Hepatocyte (in vitro differentiated cells): ENCODE data around the gene ANKS6. TPM values are rescaled to one million over a fixed set of nuclear protein-coding genes. Genes with fewer than 3 reads are reported as not detected.

Experiments used
- DNase-seq: peaks from one replicate; pipeline ENCODE4 v3.0.0-alpha.2; 2016; ENCODE audit warnings: low spot score
- H2AFZ ChIP-seq: fragments of 200-600 bp; sonication (generic); 2 replicates; pipeline ENCODE4 v1.6.0; 2016; ENCODE audit warnings: antibody characterized with exemption, mild to moderate bottlenecking
- H3K27ac ChIP-seq: fragments of 200-600 bp; sonication (generic); 2 replicates; pipeline ENCODE4 v1.5.1; 2016; ENCODE audit warnings: mild to moderate bottlenecking
- H3K27me3 ChIP-seq: fragments of 200-600 bp; sonication (generic); 2 replicates; pipeline ENCODE4 v1.6.1; 2016
- H3K36me3 ChIP-seq: fragments of 200-600 bp; sonication (generic); replicated peaks from 2 replicates; pipeline ENCODE4 v1.5.1; 2016; ENCODE audit warnings: low read depth; ENCODE audit not compliant: insufficient read depth
- H3K4me1 ChIP-seq: fragments of 200-600 bp; sonication (generic); 2 replicates; pipeline ENCODE4 v1.5.1; 2016; ENCODE audit warnings: mild to moderate bottlenecking, moderate library complexity; ENCODE audit not compliant: insufficient read depth
- H3K4me2 ChIP-seq: fragments of 200-600 bp; sonication (generic); 2 replicates; pipeline ENCODE4 v1.6.0; 2016
- H3K4me3 ChIP-seq: fragments of 200-600 bp; sonication (generic); 2 replicates; pipeline ENCODE4 v1.5.1; 2016; ENCODE audit warnings: mild to moderate bottlenecking
- H3K79me2 ChIP-seq: fragments of 200-600 bp; sonication (generic); 2 replicates; pipeline ENCODE4 v1.6.0; 2017; ENCODE audit warnings: mild to moderate bottlenecking
- H3K9me2 ChIP-seq: fragments of 200-600 bp; sonication (generic); replicated peaks from 2 replicates; pipeline ENCODE4 v1.6.0; 2017; ENCODE audit warnings: mild to moderate bottlenecking; ENCODE audit not compliant: insufficient read depth
- H3K9me3 ChIP-seq: fragments of 200-600 bp; sonication (generic); 2 replicates; pipeline ENCODE4 v1.5.1; 2016; ENCODE audit warnings: low read depth, mild to moderate bottlenecking
- H4K20me1 ChIP-seq: fragments of 200-600 bp; sonication (generic); 2 replicates; pipeline ENCODE4 v1.6.0; 2016; ENCODE audit warnings: mild to moderate bottlenecking; ENCODE audit not compliant: insufficient read depth, poor library complexity, severe bottlenecking
- EZH2 ChIP-seq: fragments of 200-600 bp; sonication (generic); IDR thresholded peaks from 2 replicates; pipeline ENCODE4 v1.6.1; 2016; ENCODE audit warnings: antibody characterized with exemption, mild to moderate bottlenecking, borderline replicate concordance
- EZH2phosphoT487 ChIP-seq: fragments of 200-600 bp; sonication (generic); IDR thresholded peaks from one replicate; pipeline ENCODE4 v1.6.1; 2018; ENCODE audit warnings: antibody characterized with exemption, mild to moderate bottlenecking, low read depth, moderate library complexity; ENCODE audit not compliant: unreplicated experiment, severe bottlenecking
- WGBS: methylation state at CpG from one replicate; pipeline ENCODE4 v1.1.6; 2016; ENCODE audit warnings: low lambda C conversion rate; ENCODE audit errors: missing lambda C conversion rate; 5-methylcytosine and 5-hydroxymethylcytosine counted together
- polyA plus RNA-seq: library from polyadenylated mRNA; unstranded; fragments of >200 nt; fragmentation: Nextera tagmentation; extraction: Ambion mirVana; gene quantifications from 2 replicates; pipeline ENCODE4 v1.2.1, GENCODE V29; 2016
- total RNA-seq: library from RNA; depleted of rRNA; stranded (reverse); fragments of >200 nt; gene quantifications from 2 replicates; pipeline ENCODE4 v1.2.3, GENCODE V29; 2014
- TF ChIP-seq, protein P1 (sequence below): fragments of 200-600 bp; sonication (generic); IDR thresholded peaks from 2 replicates; pipeline ENCODE4 v1.5.1; 2016; ENCODE audit warnings: antibody characterized with exemption, mild to moderate bottlenecking; ENCODE audit not compliant: poor library complexity

Gene ANKS6
- total and polyA plus RNA-seq, 2 experiments from 2014 or later = 21.3 to 22.9 TPM

DNA sequence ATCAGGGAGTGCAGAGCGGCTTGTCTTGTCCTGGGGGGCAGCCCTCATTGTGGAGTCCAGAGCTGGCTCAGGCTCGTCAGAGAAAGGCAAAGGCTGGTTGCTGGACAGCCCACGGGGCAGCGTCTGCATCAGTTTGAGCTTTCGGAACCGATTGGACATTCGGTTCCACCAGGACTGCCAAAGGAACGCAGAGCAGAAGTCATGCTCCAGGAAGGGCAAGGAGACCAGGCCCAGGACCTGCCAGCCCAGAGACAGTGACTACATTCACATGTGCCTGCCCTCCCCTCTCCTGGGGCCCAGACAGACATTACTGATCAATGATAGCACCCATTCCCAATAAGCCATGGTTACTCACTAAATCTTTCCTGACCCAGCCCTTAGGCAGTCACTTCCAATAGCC is 18.1 kb downstream of the ANKS6 start:
- TF ChIP-seq, protein P1, sequence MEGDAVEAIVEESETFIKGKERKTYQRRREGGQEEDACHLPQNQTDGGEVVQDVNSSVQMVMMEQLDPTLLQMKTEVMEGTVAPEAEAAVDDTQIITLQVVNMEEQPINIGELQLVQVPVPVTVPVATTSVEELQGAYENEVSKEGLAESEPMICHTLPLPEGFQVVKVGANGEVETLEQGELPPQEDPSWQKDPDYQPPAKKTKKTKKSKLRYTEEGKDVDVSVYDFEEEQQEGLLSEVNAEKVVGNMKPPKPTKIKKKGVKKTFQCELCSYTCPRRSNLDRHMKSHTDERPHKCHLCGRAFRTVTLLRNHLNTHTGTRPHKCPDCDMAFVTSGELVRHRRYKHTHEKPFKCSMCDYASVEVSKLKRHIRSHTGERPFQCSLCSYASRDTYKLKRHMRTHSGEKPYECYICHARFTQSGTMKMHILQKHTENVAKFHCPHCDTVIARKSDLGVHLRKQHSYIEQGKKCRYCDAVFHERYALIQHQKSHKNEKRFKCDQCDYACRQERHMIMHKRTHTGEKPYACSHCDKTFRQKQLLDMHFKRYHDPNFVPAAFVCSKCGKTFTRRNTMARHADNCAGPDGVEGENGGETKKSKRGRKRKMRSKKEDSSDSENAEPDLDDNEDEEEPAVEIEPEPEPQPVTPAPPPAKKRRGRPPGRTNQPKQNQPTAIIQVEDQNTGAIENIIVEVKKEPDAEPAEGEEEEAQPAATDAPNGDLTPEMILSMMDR = no peak
- no peak for TF ChIP-seq EZH2
- TF ChIP-seq EZH2phosphoT487 = no peak
- Histone ChIP-seq H3K4me1 (peaks cover 32% of the 10 kb centered on the region), H3K27ac (peak overlapping the region; percentile 94)

DNA sequence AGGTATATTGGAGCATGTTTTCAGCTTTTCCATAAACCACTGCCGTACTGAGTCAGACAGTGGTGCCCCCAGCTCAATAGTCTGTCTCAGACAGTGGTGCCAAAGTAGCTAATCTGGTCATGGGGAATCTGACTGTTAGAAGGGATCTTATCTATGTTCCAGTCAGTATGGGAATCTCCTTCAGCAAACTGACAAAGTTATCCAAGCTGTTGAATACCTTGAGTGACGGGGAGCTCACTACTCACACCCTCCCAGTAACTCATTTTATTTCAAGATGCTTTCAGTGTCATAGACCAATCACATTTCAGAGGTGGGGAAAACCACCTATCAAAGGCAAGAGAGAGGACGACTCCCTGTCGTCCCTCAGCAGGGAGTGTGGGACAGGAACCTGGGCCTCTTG is 18.7 kb downstream of the ANKS6 start:
- H4K20me1 ChIP-seq = no peaks in the 10 kb centered on the region
- no peaks in the 10 kb centered on the region for H3K9me2 ChIP-seq
- H3K27me3 ChIP-seq = no peaks in the 10 kb centered on the region
- TF ChIP-seq EZH2phosphoT487 (no peak), EZH2 (no peak)
- TF ChIP-seq, protein P1 = no peak
- H2AFZ ChIP-seq = no peak overlapping the region
- H3K4me2 ChIP-seq = no peak overlapping the region
- H3K79me2 ChIP-seq = no peaks in the 10 kb centered on the region
- H3K4me1 ChIP-seq = peaks cover 26% of the 10 kb centered on the region
- H3K36me3 ChIP-seq = no peaks in the 10 kb centered on the region
- WGBS = 89% methylated on average over 4 of the region's 4 CpGs
- peak overlapping the region; percentile 94 for H3K27ac ChIP-seq
- DNase-seq = no peak
- H3K9me3 ChIP-seq = no peaks in the 10 kb centered on the region
- no peak overlapping the region for H3K4me3 ChIP-seq

More for the DNA sequence above, 18.1 kb downstream of the ANKS6 start:
- no peaks in the 10 kb centered on the region for H3K9me2 ChIP-seq
- no peaks in the 10 kb centered on the region for H3K27me3 ChIP-seq
- no peak overlapping the region for H3K4me2 ChIP-seq
- no peaks in the 10 kb centered on the region for H3K9me3 ChIP-seq
- no peak for DNase-seq
- H3K79me2 ChIP-seq = no peaks in the 10 kb centered on the region
- 96% methylated on average over 8 of the region's 8 CpGs for WGBS
- H2AFZ ChIP-seq = no peak overlapping the region
- no peak overlapping the region for H3K4me3 ChIP-seq
- H3K36me3 ChIP-seq = no peaks in the 10 kb centered on the region
- H4K20me1 ChIP-seq = no peaks in the 10 kb centered on the region

DNA sequence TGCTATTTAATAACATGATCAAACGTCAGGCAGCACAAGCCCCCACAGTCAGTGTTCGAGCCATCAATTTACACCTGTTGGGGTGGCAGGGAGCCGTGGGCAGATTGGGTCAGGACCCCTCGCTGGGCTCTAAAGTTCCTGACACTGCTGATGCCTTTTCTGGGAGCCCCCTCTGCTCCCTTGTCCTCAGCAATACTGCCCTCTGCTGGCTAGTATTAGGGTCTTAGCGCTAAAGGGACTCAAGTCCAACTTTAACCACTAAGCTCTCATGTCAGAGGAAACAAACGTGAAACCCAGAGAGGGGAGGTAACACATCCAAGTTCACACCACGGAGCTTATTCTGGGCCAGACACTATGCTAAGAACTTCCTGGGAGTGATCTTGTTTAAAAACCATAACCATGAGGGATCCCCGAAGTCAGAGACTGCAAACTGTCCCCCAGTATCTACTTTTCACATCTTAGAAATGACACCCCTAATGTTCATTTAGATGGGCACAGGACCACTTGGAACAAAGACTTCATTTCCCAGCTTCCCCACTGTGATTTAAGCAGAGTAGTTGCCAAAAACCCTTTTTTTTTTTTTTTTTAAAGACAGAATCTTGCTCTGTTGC is 20.4 kb downstream of the ANKS6 start:
- TF ChIP-seq EZH2 = no peak
- TF ChIP-seq, protein P1 = peak; percentile 73
- TF ChIP-seq EZH2phosphoT487 = no peak
- Histone ChIP-seq H4K20me1 (no peaks in the 10 kb centered on the region), H3K9me3 (no peaks in the 10 kb centered on the region), H3K4me3 (no peak overlapping the region), H3K4me1 (peaks cover 16% of the 10 kb centered on the region), H3K36me3 (no peaks in the 10 kb centered on the region), H3K27ac (no peak overlapping the region), H2AFZ (no peak overlapping the region), H3K27me3 (no peaks in the 10 kb centered on the region), H3K9me2 (no peaks in the 10 kb centered on the region), H3K4me2 (no peak overlapping the region), H3K79me2 (no peaks in the 10 kb centered on the region)
- WGBS = 43% methylated on average over 8 of the region's 8 CpGs
- DNase-seq = peak; percentile 86

DNA sequence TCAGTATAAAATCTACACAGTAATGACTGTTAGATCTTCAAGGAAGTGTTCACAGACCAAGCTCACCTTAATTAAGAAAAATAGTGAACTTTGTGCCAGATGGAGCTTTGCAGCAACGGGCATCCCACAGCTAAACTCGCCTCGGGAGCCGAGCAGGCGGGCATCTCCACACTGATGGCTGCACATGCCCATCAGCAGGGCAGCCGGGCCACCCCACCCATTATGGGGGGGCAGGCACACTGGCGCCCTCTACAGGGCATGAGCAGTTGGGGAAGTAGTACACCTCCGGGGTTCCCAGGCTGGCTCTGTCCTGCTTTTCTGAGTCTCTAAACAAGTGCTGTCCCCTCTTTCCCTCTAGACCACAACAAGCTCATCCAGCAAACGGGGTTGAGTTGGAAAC is 21.6 kb downstream of the ANKS6 start:
- Histone ChIP-seq H3K36me3 (no peaks in the 10 kb centered on the region), H3K9me2 (no peaks in the 10 kb centered on the region), H3K27ac (no peak overlapping the region), H3K27me3 (no peaks in the 10 kb centered on the region), H4K20me1 (no peaks in the 10 kb centered on the region), H3K79me2 (no peaks in the 10 kb centered on the region), H3K9me3 (no peaks in the 10 kb centered on the region), H3K4me3 (no peak overlapping the region), H2AFZ (no peak overlapping the region), H3K4me2 (no peak overlapping the region), H3K4me1 (peaks cover 13% of the 10 kb centered on the region)
- no peak for TF ChIP-seq EZH2phosphoT487
- TF ChIP-seq, protein P1 = peak; percentile 42
- no peak for TF ChIP-seq EZH2
- WGBS = 88% methylated on average over 9 of the region's 9 CpGs
- DNase-seq = no peak
